AG04449 (cell line): ENCODE results near the gene NDUFA13.

Source experiments
- CTCF ChIA-PET: fragments of 350-600 bp; formaldehyde crosslinking; extraction: SDS; loops from one replicate; lab custom pipeline; 2021; ENCODE audit warnings: antibody characterized with exemption; lab: Yijun Ruan, JAX
- POLR2A ChIA-PET: fragments of 400-600, 350-600 bp; formaldehyde crosslinking; extraction: SDS; loops from one replicate; lab custom pipeline; 2020; ENCODE audit warnings: antibody characterized with exemption, inconsistent platforms; lab: Yijun Ruan, JAX
- DNase-seq: peaks from one replicate; pipeline ENCODE4 v3.0.0-alpha.2; 2010; ENCODE audit warnings: low read depth, low spot score
- H3K4me3 ChIP-seq: 2 replicates; pipeline ENCODE4 v1.5.1; 2011; ENCODE audit warnings: low read depth, mild to moderate bottlenecking, control low read depth, low read length
- TF ChIP-seq, protein P1 (sequence below): IDR thresholded peaks from one replicate; pipeline ENCODE4 v1.5.1; 2011; ENCODE audit warnings: mild to moderate bottlenecking, moderate library complexity, low read length, control low read depth, inconsistent platforms; ENCODE audit not compliant: insufficient read depth; ENCODE audit errors: missing control alignments

The NDUFA13 gene

DNA sequence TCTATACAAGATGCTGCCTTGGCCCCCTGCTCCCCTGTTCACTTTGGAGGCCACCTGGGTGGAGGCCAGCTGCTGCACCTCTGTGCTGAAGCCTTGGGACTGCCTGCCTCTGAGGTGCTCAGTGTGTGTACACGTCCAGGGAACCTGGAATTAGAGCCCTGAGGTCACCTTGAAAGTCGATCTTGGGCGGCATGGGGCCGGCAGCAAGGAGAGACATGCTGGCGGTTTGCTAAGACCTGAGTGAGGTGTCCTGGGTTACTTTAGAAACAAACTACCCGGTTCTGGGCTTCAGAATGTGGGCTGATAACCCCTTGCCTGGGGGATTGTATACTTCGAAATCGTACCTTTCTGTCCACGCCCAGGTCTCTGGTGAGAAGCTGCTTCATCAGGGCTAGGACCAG, 26.2 kb upstream of the NDUFA13 start:
- CTCF ChIA-PET: interaction anchor here (0.6 to 10.3 kb wide), 39 partner anchors 10 to 1630 kb away, joined by 3 to 392 read pairs (median 7); partner anchors contain the start of genes GATAD2A, NDUFA13, RPL18A and TSSK6
- TF ChIP-seq, protein P1, sequence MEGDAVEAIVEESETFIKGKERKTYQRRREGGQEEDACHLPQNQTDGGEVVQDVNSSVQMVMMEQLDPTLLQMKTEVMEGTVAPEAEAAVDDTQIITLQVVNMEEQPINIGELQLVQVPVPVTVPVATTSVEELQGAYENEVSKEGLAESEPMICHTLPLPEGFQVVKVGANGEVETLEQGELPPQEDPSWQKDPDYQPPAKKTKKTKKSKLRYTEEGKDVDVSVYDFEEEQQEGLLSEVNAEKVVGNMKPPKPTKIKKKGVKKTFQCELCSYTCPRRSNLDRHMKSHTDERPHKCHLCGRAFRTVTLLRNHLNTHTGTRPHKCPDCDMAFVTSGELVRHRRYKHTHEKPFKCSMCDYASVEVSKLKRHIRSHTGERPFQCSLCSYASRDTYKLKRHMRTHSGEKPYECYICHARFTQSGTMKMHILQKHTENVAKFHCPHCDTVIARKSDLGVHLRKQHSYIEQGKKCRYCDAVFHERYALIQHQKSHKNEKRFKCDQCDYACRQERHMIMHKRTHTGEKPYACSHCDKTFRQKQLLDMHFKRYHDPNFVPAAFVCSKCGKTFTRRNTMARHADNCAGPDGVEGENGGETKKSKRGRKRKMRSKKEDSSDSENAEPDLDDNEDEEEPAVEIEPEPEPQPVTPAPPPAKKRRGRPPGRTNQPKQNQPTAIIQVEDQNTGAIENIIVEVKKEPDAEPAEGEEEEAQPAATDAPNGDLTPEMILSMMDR: no peak
- no peak for DNase-seq
- H3K4me3 ChIP-seq: no peak overlapping the region
- POLR2A ChIA-PET: interaction anchor here (1.0 to 1.1 kb wide), 2 partner anchors 26 to 84 kb away, joined by 3 to 5 read pairs; partner anchors contain the start of genes GATAD2A and NDUFA13

DNA sequence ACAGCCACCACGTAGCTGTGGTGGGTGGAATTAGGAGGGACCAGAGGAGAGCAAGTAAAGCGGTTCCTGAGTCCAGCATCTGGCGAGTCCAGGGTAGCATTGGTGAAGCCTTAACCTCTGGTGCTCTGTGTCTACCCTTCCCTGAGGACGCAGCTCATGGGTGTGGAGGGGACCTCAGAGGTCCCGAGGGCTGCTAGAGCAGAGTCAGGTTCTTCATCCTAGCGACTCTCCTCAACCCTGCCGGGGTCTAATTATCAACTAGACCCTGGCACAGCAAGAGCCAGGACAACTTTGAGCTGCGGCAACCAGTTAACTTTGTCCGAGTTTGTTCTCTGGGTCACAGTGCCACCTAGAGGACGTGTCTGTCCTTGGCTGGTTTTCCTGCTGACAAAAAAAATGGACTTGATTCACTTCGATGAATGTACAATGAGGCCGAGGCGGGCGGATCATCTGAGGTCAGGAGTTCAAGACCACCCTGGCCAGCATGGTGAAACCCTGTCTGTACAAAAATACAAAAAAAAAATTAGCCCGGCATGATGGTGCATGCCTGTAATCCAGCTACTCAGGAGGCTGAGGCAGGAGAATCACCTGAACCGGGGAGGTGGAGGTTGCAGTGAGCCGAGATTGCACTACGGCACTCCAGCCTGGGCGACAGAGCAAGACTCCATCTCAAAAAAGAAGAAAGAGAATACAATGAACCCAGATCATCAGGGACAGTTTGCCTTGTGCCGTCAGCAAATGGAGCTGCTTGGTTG, 25.6 kb upstream of the NDUFA13 start:
- TF ChIP-seq, protein P1: peak; percentile 78
- H3K4me3 ChIP-seq: no peak overlapping the region
- CTCF ChIA-PET: interaction anchor here (0.6 to 10.3 kb wide), 58 partner anchors 8 to 1631 kb away, joined by 3 to 392 read pairs (median 5); partner anchors contain the start of genes GATAD2A, NDUFA13, RPL18A and TSSK6
- DNase-seq: peak; percentile 7
- POLR2A ChIA-PET: interaction anchor here (1.0 to 1.2 kb wide), 3 partner anchors 26 to 126 kb away, joined by 3 to 6 read pairs (median 5); partner anchors contain the start of genes GATAD2A and NDUFA13

- ChIA-PET POLR2A (interaction anchor here (1.2 kb wide), 1 partner anchor 127 kb away, joined by 6 read pairs; no protein-coding TSS in a partner anchor), CTCF (interaction anchor here (0.6 to 10.3 kb wide), 43 partner anchors 9 to 430 kb away, joined by 3 to 392 read pairs (median 7); partner anchors contain the start of genes GATAD2A, NDUFA13 and TSSK6)
- H3K4me3 ChIP-seq: no peak overlapping the region
- DNase-seq: no peak
- TF ChIP-seq, protein P1: no peak
Measured at GRCh38 chr19:19491321-19492025, 24.6 kb upstream of the NDUFA13 start.

GRCh38 chr19:19492026-19492610, 23.9 kb upstream of the NDUFA13 start:
- ChIA-PET POLR2A (no interaction called here), CTCF (interaction anchor here (1.1 to 10.3 kb wide), 10 partner anchors 10 to 317 kb away, joined by 3 to 392 read pairs (median 16); no protein-coding TSS in a partner anchor)
- no peak for DNase-seq
- TF ChIP-seq, protein P1: no peak
- H3K4me3 ChIP-seq: no peak overlapping the region

DNA sequence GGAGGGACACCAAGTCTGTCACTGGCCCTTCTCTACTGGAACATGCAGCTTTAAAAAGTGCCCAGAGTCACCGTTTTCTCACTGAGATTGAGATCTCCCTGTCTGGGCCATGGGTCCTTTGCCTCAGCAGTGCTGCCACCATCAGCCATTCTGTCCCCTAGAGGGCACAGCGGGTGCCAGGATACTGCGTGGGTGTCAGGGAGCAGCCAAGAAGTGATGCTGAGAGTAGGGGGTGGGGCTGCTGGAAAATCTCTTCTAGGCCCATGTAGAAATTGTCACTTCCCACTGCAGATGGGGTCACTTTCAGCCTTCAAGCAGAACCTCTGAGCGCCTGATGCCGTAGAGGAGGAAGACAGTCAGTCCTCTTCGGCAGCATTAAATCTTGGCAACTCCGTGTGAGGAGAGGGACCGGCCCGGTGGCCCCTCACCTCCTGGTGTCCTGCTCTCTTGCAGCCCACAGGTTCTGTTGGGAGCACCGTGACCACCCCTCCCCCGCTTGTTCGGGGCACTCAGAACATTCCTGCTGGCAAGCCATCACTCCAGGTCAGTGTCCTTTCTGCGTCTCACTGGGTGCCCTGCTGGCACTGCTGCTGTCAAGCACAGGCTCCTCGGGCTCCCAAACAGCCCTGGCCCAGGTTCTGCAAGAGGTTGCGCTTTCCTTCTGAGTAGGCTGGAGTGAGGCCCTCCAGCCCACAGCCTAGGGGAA, 22.0 kb upstream of the NDUFA13 start:
- CTCF ChIA-PET: interaction anchor here (5.3 to 10.3 kb wide), 2 partner anchors 14 to 130 kb away, joined by 31 to 392 read pairs; no protein-coding TSS in a partner anchor
- H3K4me3 ChIP-seq: no peak overlapping the region
- POLR2A ChIA-PET: no interaction called here
- TF ChIP-seq, protein P1: no peak
- no peak for DNase-seq
